Erythroblast (primary cell): Measurements from ENCODE around the gene CRIP2.

Experiments
- GATA1 ChIP-seq: IDR thresholded peaks from 2 replicates; pipeline ENCODE4 v1.6.1; 2011; ENCODE audit warnings: low read depth, mild to moderate bottlenecking, control low read depth, low read length, moderate library complexity
- POLR2A ChIP-seq: IDR thresholded peaks from 2 replicates; pipeline ENCODE4 v1.6.1; 2011; ENCODE audit warnings: mild to moderate bottlenecking, low read length

GRCh38 chr14:105486974-105487448, 12.4 kb downstream of the CRIP2 start:
- no peak for TF ChIP-seq POLR2A
- no peak for TF ChIP-seq GATA1
